NCI-H2227 (cell line): ENCODE results near the gene PODXL.
A peak's percentile ranks its signal among the peaks of the same experiment; 100 is the strongest.

ENCODE experiments used
- DNase-seq: peaks from one replicate; lab custom pipeline; 2025; ENCODE audit not compliant: unreplicated experiment; lab: John Stamatoyannopoulos, UW

Gene PODXL

GRCh38 chr7:131556053-131556908 lies at the start of gene PODXL:
Gene PODXL (minus strand): TSS chr7:131556628. CDS start chr7:131556359, 269 bp downstream.
- peak; percentile 82 for DNase-seq

- no peak for DNase-seq
These were observed 49.0 kb upstream of the PODXL start for GRCh38 chr7:131605280-131605878.

GRCh38 chr7:131604841-131605279 lies 48.4 kb upstream of the PODXL start:
- no peak for DNase-seq

GRCh38 chr7:131603932-131604331 lies 47.5 kb upstream of the PODXL start:
- no peak for DNase-seq

- DNase-seq, result no peak
These were observed 46.6 kb upstream of the PODXL start for GRCh38 chr7:131602994-131603372.

GRCh38 chr7:131602304-131602993 lies 46.0 kb upstream of the PODXL start:
- no peak for DNase-seq

- no peak for DNase-seq
These were observed 43.9 kb upstream of the PODXL start for GRCh38 chr7:131600085-131600881.

GRCh38 chr7:131596785-131597184 lies 40.4 kb upstream of the PODXL start:
- no peak for DNase-seq

- no peak for DNase-seq
These were observed 39.3 kb upstream of the PODXL start for GRCh38 chr7:131595699-131596098.

GRCh38 chr7:131591687-131592319 lies 35.4 kb upstream of the PODXL start:
- no peak for DNase-seq

- DNase-seq, result no peak
These were observed 31.0 kb upstream of the PODXL start for GRCh38 chr7:131587315-131587923.

GRCh38 chr7:131586759-131587158 lies 30.3 kb upstream of the PODXL start:
- DNase-seq, result no peak

GRCh38 chr7:131586259-131586658 lies 29.8 kb upstream of the PODXL start:
- no peak for DNase-seq

GRCh38 chr7:131583430-131583829 lies 27.0 kb upstream of the PODXL start:
- no peak for DNase-seq

- no peak for DNase-seq
These were observed 25.0 kb upstream of the PODXL start for GRCh38 chr7:131581241-131582051.

- DNase-seq, result no peak
These were observed 22.2 kb upstream of the PODXL start for GRCh38 chr7:131578602-131579001.

- no peak for DNase-seq
These were observed 18.3 kb upstream of the PODXL start for GRCh38 chr7:131574741-131575140.

- DNase-seq, result no peak
These were observed 14.0 kb upstream of the PODXL start for GRCh38 chr7:131570401-131570800.

- DNase-seq, result no peak
These were observed 12.5 kb upstream of the PODXL start for GRCh38 chr7:131568970-131569369.
